ENCODE results near the gene HHIPL1.

The HHIPL1 gene

DNA sequence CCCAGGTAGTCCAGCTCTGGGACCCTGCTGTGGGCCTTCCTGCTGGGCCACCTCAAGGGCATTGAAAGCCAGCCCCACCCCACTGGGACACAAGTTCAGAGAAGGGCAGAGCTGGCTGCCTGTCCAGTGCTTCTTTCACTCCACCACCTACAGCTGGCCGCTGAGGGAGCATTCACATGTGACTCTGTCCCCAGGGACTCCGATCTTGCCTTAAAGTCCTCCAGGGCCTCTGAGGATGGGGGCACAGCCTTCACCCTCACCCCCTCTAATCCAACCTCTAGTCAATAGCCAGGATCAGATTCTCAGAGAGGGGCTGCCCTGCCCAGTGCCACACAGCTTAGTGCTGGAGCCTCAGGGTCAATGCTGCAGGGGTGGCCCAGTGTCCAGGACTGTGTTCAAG lies 34.2 kb downstream of the HHIPL1 start:
- no peaks in the 10 kb centered on the region for H3K9me2 ChIP-seq (replicated peaks; ENCODE audit: low read depth, low read length)
- H3K4me3 ChIP-seq (ENCODE audit: low read length, poor library complexity, severe bottlenecking): no peak overlapping the region
- no peak overlapping the region for H3K9ac ChIP-seq (ENCODE audit: low read depth, low read length, poor library complexity, severe bottlenecking)
- no peaks in the 10 kb centered on the region for H3K79me2 ChIP-seq (ENCODE audit: insufficient read depth, low read length)
- no peaks in the 10 kb centered on the region for H3F3A ChIP-seq (ENCODE audit: low read depth)
- no peaks in the 10 kb centered on the region for H3K9me3 ChIP-seq (ENCODE audit: insufficient read depth, low read depth, low read length)
- no peak overlapping the region for H2AFZ ChIP-seq (ENCODE audit: low read length)
- peaks cover 4% of the 10 kb centered on the region for H3K4me1 ChIP-seq (ENCODE audit: insufficient read depth, low read length, poor library complexity, severe bottlenecking)
- no peaks in the 10 kb centered on the region for H3K36me3 ChIP-seq (ENCODE audit: insufficient read depth, low read length)
- H4K20me1 ChIP-seq (ENCODE audit: insufficient read depth, low read length, poor library complexity, severe bottlenecking): no peaks in the 10 kb centered on the region
- H3K27me3 ChIP-seq (ENCODE audit: insufficient read depth, low read length, poor library complexity, severe bottlenecking): no peaks in the 10 kb centered on the region
- no peak overlapping the region for H3K4me2 ChIP-seq (ENCODE audit: low read depth, low read length, poor library complexity, severe bottlenecking)
- TF ChIP-seq, protein P1, sequence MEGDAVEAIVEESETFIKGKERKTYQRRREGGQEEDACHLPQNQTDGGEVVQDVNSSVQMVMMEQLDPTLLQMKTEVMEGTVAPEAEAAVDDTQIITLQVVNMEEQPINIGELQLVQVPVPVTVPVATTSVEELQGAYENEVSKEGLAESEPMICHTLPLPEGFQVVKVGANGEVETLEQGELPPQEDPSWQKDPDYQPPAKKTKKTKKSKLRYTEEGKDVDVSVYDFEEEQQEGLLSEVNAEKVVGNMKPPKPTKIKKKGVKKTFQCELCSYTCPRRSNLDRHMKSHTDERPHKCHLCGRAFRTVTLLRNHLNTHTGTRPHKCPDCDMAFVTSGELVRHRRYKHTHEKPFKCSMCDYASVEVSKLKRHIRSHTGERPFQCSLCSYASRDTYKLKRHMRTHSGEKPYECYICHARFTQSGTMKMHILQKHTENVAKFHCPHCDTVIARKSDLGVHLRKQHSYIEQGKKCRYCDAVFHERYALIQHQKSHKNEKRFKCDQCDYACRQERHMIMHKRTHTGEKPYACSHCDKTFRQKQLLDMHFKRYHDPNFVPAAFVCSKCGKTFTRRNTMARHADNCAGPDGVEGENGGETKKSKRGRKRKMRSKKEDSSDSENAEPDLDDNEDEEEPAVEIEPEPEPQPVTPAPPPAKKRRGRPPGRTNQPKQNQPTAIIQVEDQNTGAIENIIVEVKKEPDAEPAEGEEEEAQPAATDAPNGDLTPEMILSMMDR (conservative IDR thresholded peaks at IDR 0.05; ENCODE audit: low read length): no peak

DNA sequence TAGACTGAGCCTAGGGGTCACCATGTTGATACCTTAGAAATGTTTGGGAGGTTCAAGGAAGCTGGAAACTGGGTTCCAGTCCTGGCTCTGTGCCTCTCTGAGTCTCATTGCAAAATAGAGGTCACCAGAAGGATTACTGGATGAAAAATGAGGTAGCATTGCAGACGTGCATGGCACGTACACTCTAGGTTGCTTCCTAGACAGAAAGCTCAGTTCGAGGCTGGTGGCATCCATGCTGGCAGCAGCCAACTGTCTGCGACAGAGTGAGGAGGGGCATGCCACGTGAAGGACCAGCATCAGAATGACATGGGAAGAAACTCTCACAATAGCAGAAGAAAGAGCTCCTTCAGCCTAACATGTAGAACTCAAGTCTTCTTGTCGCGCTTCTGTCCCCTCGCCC lies 34.6 kb downstream of the HHIPL1 start:
- no peaks in the 10 kb centered on the region for H4K20me1 ChIP-seq (ENCODE audit: insufficient read depth, low read length, poor library complexity, severe bottlenecking)
- no peaks in the 10 kb centered on the region for H3K79me2 ChIP-seq (ENCODE audit: insufficient read depth, low read length)
- H3F3A ChIP-seq (ENCODE audit: low read depth): no peaks in the 10 kb centered on the region
- H3K9ac ChIP-seq (ENCODE audit: low read depth, low read length, poor library complexity, severe bottlenecking): no peak overlapping the region
- no peak overlapping the region for H3K4me2 ChIP-seq (ENCODE audit: low read depth, low read length, poor library complexity, severe bottlenecking)
- H3K4me3 ChIP-seq (ENCODE audit: low read length, poor library complexity, severe bottlenecking): no peak overlapping the region
- TF ChIP-seq EZH2phosphoT487 (IDR thresholded peaks at IDR 0.05; ENCODE audit: borderline replicate concordance): no peak
- TF ChIP-seq, protein P1 (conservative IDR thresholded peaks at IDR 0.05; ENCODE audit: low read length): no peak
- H3K9me3 ChIP-seq (ENCODE audit: insufficient read depth, low read depth, low read length): no peaks in the 10 kb centered on the region
- no peaks in the 10 kb centered on the region for H3K9me2 ChIP-seq (replicated peaks; ENCODE audit: low read depth, low read length)
- no peaks in the 10 kb centered on the region for H3K27me3 ChIP-seq (ENCODE audit: insufficient read depth, low read length, poor library complexity, severe bottlenecking)
- no peak overlapping the region for H2AFZ ChIP-seq (ENCODE audit: low read length)
- peaks cover 4% of the 10 kb centered on the region for H3K4me1 ChIP-seq (ENCODE audit: insufficient read depth, low read length, poor library complexity, severe bottlenecking)
- no peaks in the 10 kb centered on the region for H3K36me3 ChIP-seq (ENCODE audit: insufficient read depth, low read length)

DNA sequence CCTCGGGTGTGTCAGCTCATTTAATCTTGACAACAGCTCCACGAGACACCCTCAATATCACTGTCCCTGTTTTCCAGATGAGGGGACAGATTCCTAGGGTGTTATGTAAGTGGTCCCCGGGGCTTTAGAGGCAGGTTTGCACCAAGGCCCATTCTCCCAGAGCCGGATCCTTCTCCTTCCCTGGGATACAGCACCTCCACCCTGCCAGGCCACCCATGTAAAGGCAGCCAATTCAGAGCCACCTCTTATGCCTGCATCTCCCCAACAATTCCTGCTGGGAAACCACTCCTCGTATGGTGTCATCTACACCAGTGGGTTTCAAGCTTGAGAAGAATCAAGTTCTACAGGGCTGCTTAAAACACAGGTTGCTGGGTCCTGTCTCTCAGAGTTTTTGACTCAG lies 35.1 kb downstream of the HHIPL1 start:
- no peaks in the 10 kb centered on the region for H3K79me2 ChIP-seq (ENCODE audit: insufficient read depth, low read length)
- TF ChIP-seq, protein P1 (conservative IDR thresholded peaks at IDR 0.05; ENCODE audit: low read length): no peak
- TF ChIP-seq EZH2phosphoT487 (IDR thresholded peaks at IDR 0.05; ENCODE audit: borderline replicate concordance): no peak
- no peaks in the 10 kb centered on the region for H3F3A ChIP-seq (ENCODE audit: low read depth)
- no peaks in the 10 kb centered on the region for H3K36me3 ChIP-seq (ENCODE audit: insufficient read depth, low read length)
- no peak overlapping the region for H3K4me3 ChIP-seq (ENCODE audit: low read length, poor library complexity, severe bottlenecking)
- H3K9me2 ChIP-seq (replicated peaks; ENCODE audit: low read depth, low read length): no peaks in the 10 kb centered on the region
- no peak overlapping the region for H3K9ac ChIP-seq (ENCODE audit: low read depth, low read length, poor library complexity, severe bottlenecking)
- H3K9me3 ChIP-seq (ENCODE audit: insufficient read depth, low read depth, low read length): no peaks in the 10 kb centered on the region
- H3K27me3 ChIP-seq (ENCODE audit: insufficient read depth, low read length, poor library complexity, severe bottlenecking): no peaks in the 10 kb centered on the region
- no peak overlapping the region for H2AFZ ChIP-seq (ENCODE audit: low read length)
- H3K4me1 ChIP-seq (ENCODE audit: insufficient read depth, low read length, poor library complexity, severe bottlenecking): peaks cover 4% of the 10 kb centered on the region
- no peak overlapping the region for H3K4me2 ChIP-seq (ENCODE audit: low read depth, low read length, poor library complexity, severe bottlenecking)
- no peaks in the 10 kb centered on the region for H4K20me1 ChIP-seq (ENCODE audit: insufficient read depth, low read length, poor library complexity, severe bottlenecking)

Measured in Loucy (cell line).